Peyer's patch (tissue), 4 donors: ENCODE results near the gene ATL2. TPM values are rescaled to one million over a fixed set of nuclear protein-coding genes. Genes with fewer than 3 reads are reported as not detected.

Experiments
- DNase-seq, 3 donors: peaks; one replicate each; pipeline ENCODE4 v3.0.0-alpha.2; 2017 to 2019
- H3K27ac ChIP-seq, 4 donors: fragments of 200-600 bp; sonication (generic); one replicate each; pipeline ENCODE4 v1.5.1; 2016 to 2019
- H3K27me3 ChIP-seq, 2 donors: fragments of 200-600 bp; sonication (generic); one replicate each; pipeline ENCODE4 v1.5.1; 2019
- H3K36me3 ChIP-seq, 3 donors: fragments of 200-600 bp; sonication (generic); one replicate each; pipeline ENCODE4 v1.5.1; 2016 to 2019
- H3K4me1 ChIP-seq, 4 donors: fragments of 200-600 bp; sonication (generic); one replicate each; pipeline ENCODE4 v1.5.1; 2016 to 2019
- H3K4me3 ChIP-seq, 4 donors: fragments of 200-600 bp; sonication (generic); 1 replicate in 3 of 4; 2 replicates in 1 of 4; pipeline ENCODE4 v1.5.1; 2016 to 2019; ENCODE audit warnings: mild to moderate bottlenecking in 1 of 4
- H3K9me3 ChIP-seq, 4 donors: fragments of 200-600 bp; sonication (generic); one replicate each; pipeline ENCODE4 v1.5.1; 2016 to 2019; ENCODE audit warnings: mild to moderate bottlenecking in 1 of 4
- POLR2A ChIP-seq, 2 donors: fragments of 450-650 bp; IDR thresholded peaks; one replicate each; pipeline ENCODE4 v1.5.1; 2017; ENCODE audit warnings: antibody characterized with exemption in 2 of 2, mild to moderate bottlenecking in 2 of 2, moderate library complexity in 2 of 2
- total RNA-seq, 4 donors: library from RNA; depleted of rRNA; stranded (reverse); fragments of >200 nt; gene quantifications; one replicate each; pipeline ENCODE4 v1.1.0, GENCODE V29; 2016
- TF ChIP-seq, protein P1 (sequence below), 6 experiments: fragments of 450-650 bp in 4 of 6; fragments of 200-600 bp in 2 of 6; sonication (generic) in 1 of 6; IDR thresholded peaks; one replicate each; pipeline ENCODE4 v1.5.1; 2017 to 2019; ENCODE audit warnings: antibody characterized with exemption in 6 of 6, mild to moderate bottlenecking in 3 of 6, moderate library complexity in 1 of 6

ATL2 gene
- total RNA-seq, 4 donors from 2014 or later = 87.9 to 170 (median 132) TPM

GRCh38 chr2:38343212-38343611 lies 33.9 kb downstream of the ATL2 start:
- peaks cover 0 to 41% (median 0%) of the 10 kb centered on the region in 3 donors for H3K36me3 ChIP-seq

GRCh38 chr2:38336621-38337020 lies 40.5 kb downstream of the ATL2 start:
- H3K4me3 ChIP-seq = no peak overlapping the region
- no peak for DNase-seq
- H3K36me3 ChIP-seq = peaks cover 0 to 59% (median 0%) of the 10 kb centered on the region in 3 donors
- TF ChIP-seq POLR2A (IDR thresholded peaks at IDR 0.05) = no peak
- TF ChIP-seq, protein P1, sequence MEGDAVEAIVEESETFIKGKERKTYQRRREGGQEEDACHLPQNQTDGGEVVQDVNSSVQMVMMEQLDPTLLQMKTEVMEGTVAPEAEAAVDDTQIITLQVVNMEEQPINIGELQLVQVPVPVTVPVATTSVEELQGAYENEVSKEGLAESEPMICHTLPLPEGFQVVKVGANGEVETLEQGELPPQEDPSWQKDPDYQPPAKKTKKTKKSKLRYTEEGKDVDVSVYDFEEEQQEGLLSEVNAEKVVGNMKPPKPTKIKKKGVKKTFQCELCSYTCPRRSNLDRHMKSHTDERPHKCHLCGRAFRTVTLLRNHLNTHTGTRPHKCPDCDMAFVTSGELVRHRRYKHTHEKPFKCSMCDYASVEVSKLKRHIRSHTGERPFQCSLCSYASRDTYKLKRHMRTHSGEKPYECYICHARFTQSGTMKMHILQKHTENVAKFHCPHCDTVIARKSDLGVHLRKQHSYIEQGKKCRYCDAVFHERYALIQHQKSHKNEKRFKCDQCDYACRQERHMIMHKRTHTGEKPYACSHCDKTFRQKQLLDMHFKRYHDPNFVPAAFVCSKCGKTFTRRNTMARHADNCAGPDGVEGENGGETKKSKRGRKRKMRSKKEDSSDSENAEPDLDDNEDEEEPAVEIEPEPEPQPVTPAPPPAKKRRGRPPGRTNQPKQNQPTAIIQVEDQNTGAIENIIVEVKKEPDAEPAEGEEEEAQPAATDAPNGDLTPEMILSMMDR (IDR thresholded peaks at IDR 0.05) = no peak
- H3K27me3 ChIP-seq = no peaks in the 10 kb centered on the region
- no peaks in the 10 kb centered on the region for H3K9me3 ChIP-seq
- no peaks in the 10 kb centered on the region for H3K4me1 ChIP-seq
- no peak overlapping the region for H3K27ac ChIP-seq

More at GRCh38 chr2:38343212-38343611, 33.9 kb downstream of the ATL2 start:
- DNase-seq = no peak
- Histone ChIP-seq H3K4me3 (no peak overlapping the region), H3K27ac (no peak overlapping the region), H3K9me3 (no peaks in the 10 kb centered on the region), H3K4me1 (peaks cover 0 to 3% (median 0%) of the 10 kb centered on the region in 4 donors), H3K27me3 (no peaks in the 10 kb centered on the region)
- TF ChIP-seq, protein P1 (IDR thresholded peaks at IDR 0.05) = no peak
- no peak for TF ChIP-seq POLR2A (IDR thresholded peaks at IDR 0.05)

GRCh38 chr2:38330754-38331153 lies 46.3 kb downstream of the ATL2 start:
- DNase-seq = no peak
- no peak for TF ChIP-seq POLR2A (IDR thresholded peaks at IDR 0.05)
- TF ChIP-seq, protein P1 (IDR thresholded peaks at IDR 0.05) = no peak
- no peaks in the 10 kb centered on the region for H3K4me1 ChIP-seq

DNA sequence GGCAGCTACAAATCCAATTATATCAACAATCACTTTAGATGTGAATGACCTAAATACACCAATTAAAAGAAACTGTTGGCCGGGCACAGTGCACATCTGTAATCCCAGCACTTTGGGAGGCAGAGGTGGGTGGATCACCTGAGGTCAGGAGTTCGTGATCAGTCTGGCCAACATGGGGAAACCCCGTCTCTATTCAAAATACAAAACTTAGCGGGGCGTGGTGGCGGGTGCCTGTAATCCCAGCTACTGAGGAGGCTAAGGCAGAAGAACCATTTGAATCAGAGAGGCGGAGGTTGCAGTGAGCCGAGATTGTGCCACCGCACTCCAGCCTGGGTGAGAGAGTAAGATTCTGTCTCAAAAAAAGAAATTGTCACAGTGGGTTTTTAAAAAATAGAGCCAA lies 49.5 kb downstream of the ATL2 start:
- TF ChIP-seq, protein P1 (IDR thresholded peaks at IDR 0.05) = no peak
- TF ChIP-seq POLR2A (IDR thresholded peaks at IDR 0.05) = no peak
- H3K27me3 ChIP-seq = no peaks in the 10 kb centered on the region
- H3K36me3 ChIP-seq = peaks cover 0 to 22% (median 0%) of the 10 kb centered on the region in 3 donors
- no peaks in the 10 kb centered on the region for H3K9me3 ChIP-seq
- no peak overlapping the region for H3K27ac ChIP-seq
- no peak overlapping the region for H3K4me3 ChIP-seq
- no peak for DNase-seq
- no peaks in the 10 kb centered on the region for H3K4me1 ChIP-seq

More at GRCh38 chr2:38330754-38331153, 46.3 kb downstream of the ATL2 start:
- H3K9me3 ChIP-seq = no peaks in the 10 kb centered on the region
- H3K36me3 ChIP-seq = peaks cover 0 to 34% (median 0%) of the 10 kb centered on the region in 3 donors
- no peak overlapping the region for H3K4me3 ChIP-seq
- no peaks in the 10 kb centered on the region for H3K27me3 ChIP-seq
- no peak overlapping the region for H3K27ac ChIP-seq

- Histone ChIP-seq H3K27me3 (no peaks in the 10 kb centered on the region), H3K9me3 (no peaks in the 10 kb centered on the region), H3K36me3 (no peaks in the 10 kb centered on the region), H3K4me1 (no peaks in the 10 kb centered on the region), H3K4me3 (no peak overlapping the region), H3K27ac (no peak overlapping the region)
- no peak for TF ChIP-seq POLR2A (IDR thresholded peaks at IDR 0.05)
- TF ChIP-seq, protein P1 (IDR thresholded peaks at IDR 0.05) = no peak
- no peak for DNase-seq
Measured at GRCh38 chr2:38323623-38324022, 53.5 kb downstream of the ATL2 start.
